Activated naive CD8-positive, alpha-beta T cell treated with anti-CD3 and anti-CD28 coated beads for 36 hours (primary cell): ENCODE results near the gene RGS16. TPM values are rescaled to one million over a fixed set of nuclear protein-coding genes. Genes with fewer than 3 reads are reported as not detected.
"Not testable (repeated sequence)": the region's sequence is repeated elsewhere in the genome, so short reads cannot be mapped to it uniquely, and the experiment has no call there.

Experiments
- DNase-seq: peaks from one replicate; pipeline ENCODE4 v3.0.0; 2021
- H3K27ac Mint-ChIP-seq: one replicate; pipeline ENCODE4 v1.8.0; 2022; ENCODE audit warnings: mild to moderate bottlenecking, moderate library complexity, mixed read lengths
- H3K27me3 Mint-ChIP-seq: one replicate; pipeline ENCODE4 v1.8.0; 2022; ENCODE audit warnings: mild to moderate bottlenecking, mixed read lengths
- H3K36me3 Mint-ChIP-seq: one replicate; pipeline ENCODE4 v1.8.0; 2021; ENCODE audit warnings: mild to moderate bottlenecking, mixed read lengths
- H3K4me1 Mint-ChIP-seq: one replicate; pipeline ENCODE4 v1.8.0; 2021; ENCODE audit warnings: mixed read lengths
- H3K4me3 Mint-ChIP-seq: one replicate; pipeline ENCODE4 v1.8.0; 2022; ENCODE audit warnings: mild to moderate bottlenecking, moderate library complexity, mixed read lengths
- H3K9me3 Mint-ChIP-seq: one replicate; pipeline ENCODE4 v1.8.0; 2022; ENCODE audit warnings: mixed read lengths
- total RNA-seq, 2 experiments: library from RNA; stranded (reverse); gene quantifications; one replicate each; pipeline ENCODE4 v1.2.3, GENCODE V29; 2021

RGS16 gene
- total RNA-seq, 2 experiments from 2014 or later = 68.1 to 70.7 TPM

GRCh38 chr1:182634306-182635072 is 30.3 kb upstream of the RGS16 start:
- H3K27me3 Mint-ChIP-seq = peaks cover 34% of the 10 kb centered on the region
- no peak for DNase-seq
- H3K4me1 Mint-ChIP-seq = peaks cover 24% of the 10 kb centered on the region
- H3K27ac Mint-ChIP-seq = no peak overlapping the region
- no peaks in the 10 kb centered on the region for H3K9me3 Mint-ChIP-seq
- H3K4me3 Mint-ChIP-seq = no peak overlapping the region
- no peaks in the 10 kb centered on the region for H3K36me3 Mint-ChIP-seq

- Mint-ChIP-seq H3K27ac (no peak overlapping the region), H3K36me3 (no peaks in the 10 kb centered on the region), H3K4me1 (peaks cover 31% of the 10 kb centered on the region), H3K27me3 (peaks cover 32% of the 10 kb centered on the region), H3K9me3 (no peaks in the 10 kb centered on the region), H3K4me3 (no peak overlapping the region)
- no peak for DNase-seq
These were observed 29.6 kb upstream of the RGS16 start for GRCh38 chr1:182633657-182634281.

- H3K27ac Mint-ChIP-seq = no peak overlapping the region
- no peaks in the 10 kb centered on the region for H3K36me3 Mint-ChIP-seq
- no peaks in the 10 kb centered on the region for H3K9me3 Mint-ChIP-seq
- H3K4me3 Mint-ChIP-seq = no peak overlapping the region
- H3K27me3 Mint-ChIP-seq = peaks cover 39% of the 10 kb centered on the region
- DNase-seq = no peak
- H3K4me1 Mint-ChIP-seq = peaks cover 34% of the 10 kb centered on the region
These were observed 28.8 kb upstream of the RGS16 start for GRCh38 chr1:182633031-182633430.

GRCh38 chr1:182632441-182632857 is 28.3 kb upstream of the RGS16 start:
- Mint-ChIP-seq H3K4me1 (peaks cover 34% of the 10 kb centered on the region), H3K27me3 (peaks cover 45% of the 10 kb centered on the region)
- not testable (repeated sequence) for H3K4me3 Mint-ChIP-seq, H3K27ac Mint-ChIP-seq, H3K36me3 Mint-ChIP-seq, H3K9me3 Mint-ChIP-seq, DNase-seq

- Mint-ChIP-seq H3K27ac (no peak overlapping the region), H3K4me3 (no peak overlapping the region), H3K9me3 (no peaks in the 10 kb centered on the region), H3K27me3 (peaks cover 49% of the 10 kb centered on the region), H3K4me1 (peaks cover 37% of the 10 kb centered on the region), H3K36me3 (no peaks in the 10 kb centered on the region)
- no peak for DNase-seq
These were observed 27.8 kb upstream of the RGS16 start for GRCh38 chr1:182631954-182632353.

GRCh38 chr1:182631053-182631677 is 27.0 kb upstream of the RGS16 start:
- Mint-ChIP-seq H3K36me3 (no peaks in the 10 kb centered on the region), H3K4me1 (peaks cover 45% of the 10 kb centered on the region), H3K27me3 (peaks cover 50% of the 10 kb centered on the region), H3K9me3 (no peaks in the 10 kb centered on the region), H3K27ac (no peak overlapping the region), H3K4me3 (no peak overlapping the region)
- no peak for DNase-seq

GRCh38 chr1:182630586-182630985 is 26.4 kb upstream of the RGS16 start:
- Mint-ChIP-seq H3K27me3 (peaks cover 50% of the 10 kb centered on the region), H3K36me3 (no peaks in the 10 kb centered on the region), H3K9me3 (no peaks in the 10 kb centered on the region), H3K27ac (peak overlapping the region; percentile 60), H3K4me3 (no peak overlapping the region), H3K4me1 (peaks cover 50% of the 10 kb centered on the region)
- DNase-seq = no peak

GRCh38 chr1:182629499-182630096 is 25.4 kb upstream of the RGS16 start:
- H3K27ac Mint-ChIP-seq = peak overlapping the region; percentile 60
- H3K36me3 Mint-ChIP-seq = no peaks in the 10 kb centered on the region
- DNase-seq = peak; percentile 75
- peak overlapping the region; percentile 30 for H3K4me3 Mint-ChIP-seq
- H3K4me1 Mint-ChIP-seq = peaks cover 60% of the 10 kb centered on the region
- no peaks in the 10 kb centered on the region for H3K9me3 Mint-ChIP-seq
- peaks cover 50% of the 10 kb centered on the region for H3K27me3 Mint-ChIP-seq

- DNase-seq = no peak
- Mint-ChIP-seq H3K36me3 (no peaks in the 10 kb centered on the region), H3K4me3 (peak overlapping the region; percentile 30), H3K9me3 (no peaks in the 10 kb centered on the region), H3K27me3 (peaks cover 48% of the 10 kb centered on the region), H3K4me1 (peaks cover 64% of the 10 kb centered on the region), H3K27ac (peak overlapping the region; percentile 60)
These were observed 24.9 kb upstream of the RGS16 start for GRCh38 chr1:182629080-182629479.

- no peaks in the 10 kb centered on the region for H3K36me3 Mint-ChIP-seq
- no peak overlapping the region for H3K4me3 Mint-ChIP-seq
- H3K27me3 Mint-ChIP-seq = peaks cover 43% of the 10 kb centered on the region
- peaks cover 68% of the 10 kb centered on the region for H3K4me1 Mint-ChIP-seq
- H3K9me3 Mint-ChIP-seq = no peaks in the 10 kb centered on the region
- DNase-seq = no peak
- H3K27ac Mint-ChIP-seq = no peak overlapping the region
These were observed 24.5 kb upstream of the RGS16 start for GRCh38 chr1:182628657-182629056.

GRCh38 chr1:182627622-182628021 is 23.4 kb upstream of the RGS16 start:
- no peaks in the 10 kb centered on the region for H3K9me3 Mint-ChIP-seq
- H3K4me1 Mint-ChIP-seq = peaks cover 78% of the 10 kb centered on the region
- peaks cover 37% of the 10 kb centered on the region for H3K27me3 Mint-ChIP-seq
- H3K27ac Mint-ChIP-seq = no peak overlapping the region
- no peak for DNase-seq
- H3K36me3 Mint-ChIP-seq = no peaks in the 10 kb centered on the region
- H3K4me3 Mint-ChIP-seq = no peak overlapping the region

GRCh38 chr1:182626527-182626926 is 22.3 kb upstream of the RGS16 start:
- DNase-seq = no peak
- Mint-ChIP-seq H3K27me3 (peaks cover 28% of the 10 kb centered on the region), H3K27ac (no peak overlapping the region), H3K4me1 (peaks cover 80% of the 10 kb centered on the region), H3K36me3 (no peaks in the 10 kb centered on the region), H3K4me3 (no peak overlapping the region), H3K9me3 (no peaks in the 10 kb centered on the region)

- no peaks in the 10 kb centered on the region for H3K36me3 Mint-ChIP-seq
- peaks cover 81% of the 10 kb centered on the region for H3K4me1 Mint-ChIP-seq
- H3K27me3 Mint-ChIP-seq = peaks cover 24% of the 10 kb centered on the region
- H3K4me3 Mint-ChIP-seq = no peak overlapping the region
- H3K9me3 Mint-ChIP-seq = peaks cover 3% of the 10 kb centered on the region
- DNase-seq = no peak
- no peak overlapping the region for H3K27ac Mint-ChIP-seq
These were observed 21.7 kb upstream of the RGS16 start for GRCh38 chr1:182625719-182626504.

- peaks cover 80% of the 10 kb centered on the region for H3K4me1 Mint-ChIP-seq
- peak overlapping the region; percentile 54 for H3K27ac Mint-ChIP-seq
- peaks cover 4% of the 10 kb centered on the region for H3K36me3 Mint-ChIP-seq
- H3K9me3 Mint-ChIP-seq = peaks cover 6% of the 10 kb centered on the region
- H3K4me3 Mint-ChIP-seq = no peak overlapping the region
- no peak for DNase-seq
- H3K27me3 Mint-ChIP-seq = peaks cover 20% of the 10 kb centered on the region
These were observed 20.8 kb upstream of the RGS16 start for GRCh38 chr1:182625024-182625423.
